ENCODE data around the gene LCE6A. TPM values are rescaled to one million over a fixed set of nuclear protein-coding genes. Genes with fewer than 3 reads are reported as not detected.

The LCE6A gene
- polyA plus RNA-seq, 3 donors, result not detected

- Mint-ChIP-seq H3K4me3 (no peak overlapping the region), H3K9me3 (peaks cover 0 to 3% (median 0%) of the 10 kb centered on the region in 7 donors), H3K4me1 (peaks cover 5% of the 10 kb centered on the region), H3K36me3 (no peaks in the 10 kb centered on the region), H3K27me3 (ENCODE audit: low read depth in 3 of 3) (peaks cover 5 to 14% (median 7%) of the 10 kb centered on the region in 3 donors), H3K27ac (no peak overlapping the region)
- Histone ChIP-seq H3K27me3 (ENCODE audit: control insufficient read depth in 2 of 2, insufficient read depth in 2 of 2, low read length in 2 of 2) (peaks cover 0 to 3% of the 10 kb centered on the region in 2 donors), H3K4me1 (ENCODE audit: control insufficient read depth in 1 of 2, insufficient read depth in 2 of 2, low read length in 2 of 2) (no peaks in the 10 kb centered on the region), H2AFZ (ENCODE audit: insufficient read depth, low read depth, low read length, poor library complexity, severe bottlenecking) (no peak overlapping the region), H3K36me3 (replicated peaks in 1 of 2; ENCODE audit: control insufficient read depth in 1 of 2, insufficient read depth in 2 of 2, low read length in 2 of 2) (no peaks in the 10 kb centered on the region), H3K9ac (ENCODE audit: insufficient read depth, low read length, poor library complexity, severe bottlenecking) (no peak overlapping the region), H3K9me3 (replicated peaks in 1 of 2; ENCODE audit: control insufficient read depth in 1 of 2, insufficient read depth in 1 of 2, low read length in 2 of 2) (no peaks in the 10 kb centered on the region), H3K4me2 (replicated peaks; ENCODE audit: extremely low read depth, low read length, poor library complexity, severe bottlenecking) (no peak overlapping the region), H3K27ac (ENCODE audit: low read depth in 1 of 2, low read length in 2 of 2) (no peak overlapping the region), H3K79me2 (ENCODE audit: insufficient read depth, low read length) (no peaks in the 10 kb centered on the region), H3K4me3 (replicated peaks in 1 of 3; ENCODE audit: low read depth in 2 of 3, low read length in 3 of 3) (no peak overlapping the region), H4K20me1 (ENCODE audit: insufficient read depth, low read length) (no peaks in the 10 kb centered on the region)
- DNase-seq, result no peak
- WGBS (ENCODE audit: insufficient coverage), result 64% methylated on average over 5 of the region's 8 CpGs
- intact Hi-C loops (cut with micrococcal nuclease), result no loop called here
- TF ChIP-seq, protein P1, sequence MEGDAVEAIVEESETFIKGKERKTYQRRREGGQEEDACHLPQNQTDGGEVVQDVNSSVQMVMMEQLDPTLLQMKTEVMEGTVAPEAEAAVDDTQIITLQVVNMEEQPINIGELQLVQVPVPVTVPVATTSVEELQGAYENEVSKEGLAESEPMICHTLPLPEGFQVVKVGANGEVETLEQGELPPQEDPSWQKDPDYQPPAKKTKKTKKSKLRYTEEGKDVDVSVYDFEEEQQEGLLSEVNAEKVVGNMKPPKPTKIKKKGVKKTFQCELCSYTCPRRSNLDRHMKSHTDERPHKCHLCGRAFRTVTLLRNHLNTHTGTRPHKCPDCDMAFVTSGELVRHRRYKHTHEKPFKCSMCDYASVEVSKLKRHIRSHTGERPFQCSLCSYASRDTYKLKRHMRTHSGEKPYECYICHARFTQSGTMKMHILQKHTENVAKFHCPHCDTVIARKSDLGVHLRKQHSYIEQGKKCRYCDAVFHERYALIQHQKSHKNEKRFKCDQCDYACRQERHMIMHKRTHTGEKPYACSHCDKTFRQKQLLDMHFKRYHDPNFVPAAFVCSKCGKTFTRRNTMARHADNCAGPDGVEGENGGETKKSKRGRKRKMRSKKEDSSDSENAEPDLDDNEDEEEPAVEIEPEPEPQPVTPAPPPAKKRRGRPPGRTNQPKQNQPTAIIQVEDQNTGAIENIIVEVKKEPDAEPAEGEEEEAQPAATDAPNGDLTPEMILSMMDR (IDR thresholded peaks at IDR 0.05), result no peak
Observed at GRCh38 chr1:152886758-152887409, 44.2 kb downstream of the LCE6A start.

- no CpG with 5 or more reads among the region's 1 CpG for WGBS (ENCODE audit: insufficient coverage)
- intact Hi-C loops (cut with micrococcal nuclease), result no loop called here
- Mint-ChIP-seq H3K27me3 (ENCODE audit: low read depth in 3 of 3) (peaks cover 5 to 18% (median 7%) of the 10 kb centered on the region in 3 donors), H3K9me3 (peaks cover 0 to 2% (median 0%) of the 10 kb centered on the region in 7 donors), H3K36me3 (no peaks in the 10 kb centered on the region), H3K4me1 (peaks cover 5% of the 10 kb centered on the region), H3K27ac (no peak overlapping the region), H3K4me3 (no peak overlapping the region)
- Histone ChIP-seq H4K20me1 (ENCODE audit: insufficient read depth, low read length) (no peaks in the 10 kb centered on the region), H3K4me2 (replicated peaks; ENCODE audit: extremely low read depth, low read length, poor library complexity, severe bottlenecking) (no peak overlapping the region), H3K27ac (ENCODE audit: low read depth in 1 of 2, low read length in 2 of 2) (no peak overlapping the region), H3K27me3 (ENCODE audit: control insufficient read depth in 2 of 2, insufficient read depth in 2 of 2, low read length in 2 of 2) (peaks cover 2 to 6% of the 10 kb centered on the region in 2 donors), H3K9me3 (replicated peaks in 1 of 2; ENCODE audit: control insufficient read depth in 1 of 2, insufficient read depth in 1 of 2, low read length in 2 of 2) (no peaks in the 10 kb centered on the region), H3K4me3 (replicated peaks in 1 of 3; ENCODE audit: low read depth in 2 of 3, low read length in 3 of 3) (no peak overlapping the region), H2AFZ (ENCODE audit: insufficient read depth, low read depth, low read length, poor library complexity, severe bottlenecking) (no peak overlapping the region), H3K79me2 (ENCODE audit: insufficient read depth, low read length) (no peaks in the 10 kb centered on the region), H3K9ac (ENCODE audit: insufficient read depth, low read length, poor library complexity, severe bottlenecking) (no peak overlapping the region), H3K4me1 (ENCODE audit: control insufficient read depth in 1 of 2, insufficient read depth in 2 of 2, low read length in 2 of 2) (no peaks in the 10 kb centered on the region), H3K36me3 (replicated peaks in 1 of 2; ENCODE audit: control insufficient read depth in 1 of 2, insufficient read depth in 2 of 2, low read length in 2 of 2) (no peaks in the 10 kb centered on the region)
- no peak for DNase-seq
- TF ChIP-seq, protein P1 (IDR thresholded peaks at IDR 0.05), result no peak
Observed at GRCh38 chr1:152888126-152888525, 45.5 kb downstream of the LCE6A start.

Other genes starting within 250 kb of the LCE6A start
- not detected for gene LCE3C, start 242.6 kb upstream of the LCE6A start, polyA plus RNA-seq
- gene LCE3B, start 229.0 kb upstream of the LCE6A start, polyA plus RNA-seq, result not detected
- gene LCE3A, start 219.8 kb upstream of the LCE6A start, polyA plus RNA-seq, result not detected
- gene LCE2D, start 179.5 kb upstream of the LCE6A start, polyA plus RNA-seq, result not detected
- not detected for gene LCE2C, start 167.6 kb upstream of the LCE6A start, polyA plus RNA-seq
- gene LCE2B, start 156.7 kb upstream of the LCE6A start, polyA plus RNA-seq, result not detected
- gene LCE2A, start 144.5 kb upstream of the LCE6A start, polyA plus RNA-seq, result not detected
- gene LCE4A, start 134.7 kb upstream of the LCE6A start, polyA plus RNA-seq, result not detected
- not detected for gene KPRP, start 84.8 kb upstream of the LCE6A start, polyA plus RNA-seq
- gene LCE1F, start 67.7 kb upstream of the LCE6A start, polyA plus RNA-seq, result not detected
- gene LCE1E, start 56.6 kb upstream of the LCE6A start, polyA plus RNA-seq, result not detected
- not detected for gene LCE1D, start 46.1 kb upstream of the LCE6A start, polyA plus RNA-seq
- gene LCE1C, start 36.2 kb upstream of the LCE6A start, polyA plus RNA-seq, result not detected
- gene LCE1B, start 30.9 kb upstream of the LCE6A start, polyA plus RNA-seq, result not detected
- gene LCE1A, start 15.4 kb upstream of the LCE6A start, polyA plus RNA-seq, result not detected
- not detected for gene LCE7A, start 17.1 kb downstream of the LCE6A start, polyA plus RNA-seq
- not detected for gene SMCP, start 35.5 kb downstream of the LCE6A start, polyA plus RNA-seq
- gene IVL, start 65.7 kb downstream of the LCE6A start, polyA plus RNA-seq, result not detected
- not detected for gene SPRR5, start 104.3 kb downstream of the LCE6A start, polyA plus RNA-seq
- gene SPRR4, start 127.8 kb downstream of the LCE6A start, polyA plus RNA-seq, result not detected
- gene SPRR1A, start 141.2 kb downstream of the LCE6A start, polyA plus RNA-seq, result not detected
- not detected for gene SPRR3, start 158.9 kb downstream of the LCE6A start, polyA plus RNA-seq
- not detected for gene SPRR1B, start 188.3 kb downstream of the LCE6A start, polyA plus RNA-seq
- not detected for gene SPRR2D, start 198.3 kb downstream of the LCE6A start, polyA plus RNA-seq
- not detected for gene SPRR2A, start 214.7 kb downstream of the LCE6A start, polyA plus RNA-seq
- not detected for gene SPRR2B, start 228.8 kb downstream of the LCE6A start, polyA plus RNA-seq